Endometrial microvascular endothelial cells (primary cell): ENCODE measurements around the gene ACKR1. TPM values are rescaled to one million over a fixed set of nuclear protein-coding genes. Genes with fewer than 3 reads are reported as not detected.

Experiments used
- in situ Hi-C: cut with HindIII; loops from 2 replicates; pipeline ENCODE4 v1.10.0; 2017; ENCODE audit warnings: low sequenced_read_pairs, low pct_unique_long_range_greater_than_20kb; ENCODE audit errors: inconsistent ontology term
- total RNA-seq: library from RNA; depleted of rRNA; stranded (reverse); fragments of >200 nt; gene quantifications from one replicate; pipeline ENCODE4 v1.2.3, GENCODE V29; 2015; ENCODE audit errors: inconsistent ontology term

The ACKR1 gene
- total RNA-seq, 1 donor from 2014 or later = not detected

DNA sequence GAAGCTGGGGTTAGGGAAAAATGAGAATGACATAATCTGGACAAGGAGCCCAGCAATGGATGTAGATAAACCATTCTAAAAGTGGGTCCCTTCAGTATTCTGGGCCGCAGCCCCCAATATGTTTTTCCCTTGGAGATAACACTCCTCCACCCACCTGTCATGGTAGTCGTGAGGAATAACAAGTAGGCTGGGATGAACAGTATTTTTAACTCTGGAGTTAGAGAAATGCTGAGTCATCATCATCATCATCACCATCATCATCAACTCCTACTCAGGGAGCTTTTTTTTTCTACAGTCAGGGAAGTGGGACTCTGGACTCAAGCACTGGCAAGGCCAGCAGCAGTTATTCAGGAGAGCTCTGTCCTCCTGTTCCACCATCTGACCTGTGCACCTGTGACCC lies 20.5 kb upstream of the ACKR1 start:
- in situ Hi-C loops = loop anchor here (25.0 kb wide), 1 partner anchor 703 kb away; no protein-coding TSS in a partner anchor

DNA sequence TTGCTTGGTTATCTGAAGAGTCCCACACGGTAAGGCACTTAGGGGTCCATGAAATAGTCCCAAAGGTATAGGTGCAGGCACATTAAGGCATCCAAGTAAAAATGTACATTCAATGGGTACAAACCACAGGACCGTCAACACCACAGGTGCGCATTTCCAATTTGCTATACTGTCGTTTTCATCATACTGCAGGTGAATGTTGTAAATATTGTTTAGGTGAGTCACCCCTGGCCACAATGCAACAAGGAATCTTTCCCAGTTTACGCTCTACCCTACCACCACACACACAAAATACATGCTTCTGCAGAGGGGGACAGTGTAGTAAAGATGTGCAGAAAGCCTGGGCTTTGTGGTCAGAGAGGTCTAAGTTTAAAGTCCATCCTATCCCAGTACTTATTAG lies 19.6 kb upstream of the ACKR1 start:
- in situ Hi-C loops = loop anchor here (25.0 kb wide), 1 partner anchor 702 kb away; no protein-coding TSS in a partner anchor

DNA sequence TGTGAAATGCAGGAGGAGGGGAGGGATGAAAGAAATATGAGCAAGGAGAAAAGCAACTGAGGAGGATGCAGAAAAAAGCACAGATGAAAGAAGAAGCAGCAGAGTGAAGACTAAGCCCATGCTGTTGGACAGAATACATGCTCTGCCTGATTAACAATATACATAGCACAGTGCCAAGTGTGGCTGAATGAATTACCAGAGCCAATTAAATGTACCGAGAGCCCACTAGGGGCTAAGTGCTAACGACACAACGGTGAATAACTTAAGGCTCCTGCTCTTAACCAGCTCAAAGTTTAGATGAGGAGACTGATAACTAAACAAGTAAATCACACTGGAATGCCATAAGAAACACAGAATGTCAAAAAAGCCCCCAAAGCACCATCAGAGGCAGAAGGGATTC lies 17.6 kb upstream of the ACKR1 start:
- in situ Hi-C loops = loop anchor here (25.0 kb wide), 1 partner anchor 700 kb away; no protein-coding TSS in a partner anchor

DNA sequence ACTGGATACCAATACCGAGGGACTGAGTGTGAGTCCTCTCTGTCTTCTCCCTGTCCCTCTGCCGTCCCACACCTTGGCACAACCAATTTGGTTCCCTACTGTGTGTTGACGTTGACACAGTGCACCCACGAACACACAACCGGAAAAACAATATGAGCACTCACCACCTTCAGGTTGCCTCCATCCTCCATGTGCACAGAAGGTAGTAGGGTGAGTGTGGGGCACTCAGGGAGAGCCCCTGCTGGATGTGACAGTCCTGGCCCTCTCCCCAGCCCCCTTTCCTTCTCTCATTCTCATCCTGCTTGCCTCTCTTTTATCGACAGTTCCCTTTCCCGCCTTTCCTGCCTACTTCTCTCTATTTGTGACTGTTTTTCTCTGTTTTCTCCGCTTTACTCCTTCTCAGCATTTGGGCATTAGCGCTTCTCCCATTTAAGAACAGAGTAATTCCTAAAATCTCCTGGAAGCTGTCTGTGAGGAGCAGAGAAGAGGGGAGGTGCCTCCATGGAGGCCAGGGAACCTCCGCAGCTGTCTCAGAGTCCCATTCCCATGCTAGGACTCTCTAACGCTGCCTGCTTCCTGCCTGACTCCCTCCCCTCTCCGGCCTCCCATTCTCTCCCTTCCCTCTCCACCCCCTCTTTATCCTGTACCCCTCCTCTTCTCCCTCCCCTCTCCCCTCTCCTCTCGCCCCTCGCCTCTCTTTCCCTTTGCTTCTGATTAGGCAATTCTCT lies 16.9 kb upstream of the ACKR1 start:
- in situ Hi-C loops = loop anchor here (25.0 kb wide), 1 partner anchor 699 kb away; no protein-coding TSS in a partner anchor

DNA sequence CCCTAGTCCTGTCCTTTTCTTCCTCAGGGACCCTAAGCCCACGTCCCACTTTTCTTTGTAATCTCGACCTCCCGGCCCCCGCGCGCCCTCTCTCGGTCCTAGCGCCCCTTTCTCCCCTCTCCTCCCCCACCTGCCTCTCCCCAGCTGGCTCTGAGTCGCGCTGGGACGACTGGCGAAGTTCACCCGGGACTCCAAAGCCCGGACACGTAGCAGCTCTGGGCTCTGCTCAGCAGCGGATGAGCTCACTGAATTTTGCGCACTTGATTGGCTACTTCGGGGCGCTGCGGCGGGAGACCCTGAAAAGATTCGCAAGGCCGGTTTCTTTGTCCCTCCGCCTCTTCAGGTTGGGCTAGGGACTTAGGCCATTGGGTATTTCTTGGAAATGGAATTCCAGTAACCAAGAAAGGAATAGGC lies 16.3 kb upstream of the ACKR1 start:
- in situ Hi-C loops = loop anchor here (25.0 kb wide), 1 partner anchor 699 kb away; no protein-coding TSS in a partner anchor

DNA sequence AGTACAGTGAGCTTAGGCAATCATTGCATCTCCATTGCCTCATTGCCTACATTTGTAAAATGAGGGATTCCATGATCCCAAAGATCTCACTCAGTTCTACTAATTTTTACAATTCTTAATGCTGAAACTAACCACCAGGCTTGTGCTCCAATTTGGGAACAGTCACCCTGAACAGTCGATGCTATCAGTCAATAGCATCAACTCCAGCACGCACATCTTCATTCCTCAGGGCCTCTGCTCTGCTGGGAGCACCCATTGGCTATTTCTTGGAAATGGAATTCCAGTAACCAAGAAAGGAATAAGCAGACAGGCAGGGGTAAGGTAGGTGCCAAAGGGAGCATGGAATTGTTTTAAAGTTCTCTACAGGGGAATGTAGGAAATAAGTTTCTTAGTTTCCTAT lies 14.2 kb upstream of the ACKR1 start:
- in situ Hi-C loops = loop anchor here (25.0 kb wide), 1 partner anchor 697 kb away; no protein-coding TSS in a partner anchor

DNA sequence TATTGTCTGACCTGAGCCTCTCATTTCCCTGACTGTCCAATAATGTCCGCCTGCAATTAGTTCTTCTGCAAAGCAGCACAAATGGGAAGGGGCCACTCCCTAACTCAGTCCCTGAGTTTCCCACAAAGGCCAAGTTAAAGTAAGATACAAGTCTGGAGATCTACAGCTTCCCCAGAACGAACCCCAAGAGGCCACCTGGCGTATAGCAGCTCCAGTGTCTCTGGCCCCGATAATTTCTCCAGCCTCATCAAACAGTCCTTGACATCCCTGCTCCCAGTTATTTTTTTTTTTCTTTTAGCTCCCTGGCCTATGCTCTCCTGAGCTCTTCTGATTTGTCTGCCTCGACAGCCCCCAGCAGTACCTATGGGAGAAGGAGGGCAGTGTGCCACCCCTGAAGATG lies 8.1 kb upstream of the ACKR1 start:
- in situ Hi-C loops = loop anchor here (25.0 kb wide), 1 partner anchor 691 kb away; no protein-coding TSS in a partner anchor

DNA sequence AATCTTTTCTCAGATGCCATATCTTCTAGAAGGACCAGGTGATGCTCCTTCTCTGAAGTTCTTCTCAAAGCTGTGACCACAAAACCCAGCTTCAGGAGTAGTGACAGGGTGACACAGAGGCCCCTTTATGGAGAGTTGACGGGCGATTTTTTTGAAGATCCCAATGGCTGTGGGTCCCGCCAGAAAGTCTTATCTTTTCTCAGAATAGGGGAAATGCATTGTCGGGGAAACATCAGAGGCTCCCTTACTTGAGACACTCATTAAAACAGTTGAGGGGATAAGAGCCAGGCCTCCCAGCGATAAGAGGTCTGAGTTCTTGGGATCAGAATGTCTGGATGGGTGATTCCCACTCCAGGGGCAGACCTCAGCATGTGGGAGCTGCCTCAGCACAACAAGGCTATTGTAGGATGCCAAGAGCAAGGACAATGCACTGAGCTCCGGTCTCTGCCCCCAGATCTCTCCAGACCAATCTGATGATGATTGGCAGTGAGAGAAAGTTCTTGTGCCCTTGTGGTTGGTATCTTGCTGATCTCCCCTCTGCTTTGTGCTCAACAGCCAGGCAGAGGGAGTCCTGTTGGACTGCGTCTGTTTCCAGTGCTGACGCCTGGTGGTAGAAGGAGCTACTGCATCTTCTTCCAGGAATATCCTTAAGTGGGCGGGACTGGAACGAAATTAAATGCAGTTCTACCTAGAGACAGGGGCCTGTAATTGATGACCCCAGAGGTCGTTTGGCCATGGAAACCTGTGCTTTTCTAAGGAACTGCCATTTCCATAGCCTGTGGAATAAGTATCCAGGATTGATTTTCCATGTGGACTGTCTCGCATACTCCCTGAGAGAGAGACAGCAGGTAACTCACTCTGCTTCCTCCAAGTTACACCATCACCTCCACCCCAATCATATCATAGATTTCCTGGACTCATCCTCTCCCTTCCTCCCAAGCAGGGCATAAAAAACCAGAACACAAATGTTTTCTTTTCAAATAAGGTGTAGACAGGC lies 6.8 kb upstream of the ACKR1 start:
- in situ Hi-C loops = loop anchor here (25.0 kb wide), 1 partner anchor 689 kb away; no protein-coding TSS in a partner anchor

DNA sequence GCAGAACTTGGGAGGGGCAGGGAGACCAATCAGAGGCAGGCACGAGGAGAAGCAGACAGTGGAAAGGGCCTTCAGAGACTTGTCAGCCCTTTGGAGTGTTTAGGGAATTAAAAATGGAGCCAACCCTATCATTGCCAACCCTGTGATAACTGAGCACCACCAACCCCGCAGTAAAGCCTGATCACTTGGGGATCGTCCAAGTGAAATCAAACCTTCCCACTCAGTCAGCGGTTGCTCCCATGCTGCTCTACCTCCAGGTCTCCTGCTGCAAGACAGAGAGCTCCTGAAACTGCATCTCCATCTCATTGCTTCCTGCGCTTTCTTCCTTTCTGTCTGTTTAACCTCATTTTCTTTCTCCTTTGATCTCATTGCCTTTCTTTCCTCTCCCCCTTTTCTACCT lies 4.8 kb upstream of the ACKR1 start:
- in situ Hi-C loops = loop anchor here (25.0 kb wide), 1 partner anchor 687 kb away; no protein-coding TSS in a partner anchor

DNA sequence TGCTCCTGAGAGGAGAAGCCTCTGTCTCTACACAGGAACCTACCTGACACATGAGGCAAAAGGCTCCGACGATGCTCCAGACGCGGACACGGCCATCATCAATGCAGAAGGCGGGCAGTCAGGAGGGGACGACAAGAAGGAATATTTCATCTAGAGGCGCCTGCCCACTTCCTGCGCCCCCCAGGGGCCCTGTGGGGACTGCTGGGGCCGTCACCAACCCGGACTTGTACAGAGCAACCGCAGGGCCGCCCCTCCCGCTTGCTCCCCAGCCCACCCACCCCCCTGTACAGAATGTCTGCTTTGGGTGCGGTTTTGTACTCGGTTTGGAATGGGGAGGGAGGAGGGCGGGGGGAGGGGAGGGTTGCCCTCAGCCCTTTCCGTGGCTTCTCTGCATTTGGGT lies 3.9 kb upstream of the ACKR1 start:
- in situ Hi-C loops = no loop called here

DNA sequence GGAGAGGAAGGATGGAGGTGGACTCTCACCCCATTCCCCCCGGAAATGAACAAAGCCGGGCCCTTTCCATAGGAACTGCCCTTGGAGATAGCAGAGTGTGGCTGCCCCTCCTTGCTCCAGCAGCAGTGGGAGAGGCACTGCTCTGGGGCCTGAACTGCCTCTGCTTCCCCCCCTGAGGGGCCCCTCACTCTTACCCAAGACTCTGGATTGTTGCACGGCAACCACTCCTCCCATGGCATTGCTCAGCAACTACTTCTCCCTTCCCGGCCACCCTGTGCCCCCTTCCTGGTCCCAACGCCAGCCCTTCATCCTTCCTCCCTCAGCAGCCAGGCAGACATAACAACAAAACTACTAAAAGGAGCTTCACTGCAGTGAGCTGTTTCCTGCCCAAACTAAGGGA lies 3.0 kb upstream of the ACKR1 start:
- in situ Hi-C loops = no loop called here

DNA sequence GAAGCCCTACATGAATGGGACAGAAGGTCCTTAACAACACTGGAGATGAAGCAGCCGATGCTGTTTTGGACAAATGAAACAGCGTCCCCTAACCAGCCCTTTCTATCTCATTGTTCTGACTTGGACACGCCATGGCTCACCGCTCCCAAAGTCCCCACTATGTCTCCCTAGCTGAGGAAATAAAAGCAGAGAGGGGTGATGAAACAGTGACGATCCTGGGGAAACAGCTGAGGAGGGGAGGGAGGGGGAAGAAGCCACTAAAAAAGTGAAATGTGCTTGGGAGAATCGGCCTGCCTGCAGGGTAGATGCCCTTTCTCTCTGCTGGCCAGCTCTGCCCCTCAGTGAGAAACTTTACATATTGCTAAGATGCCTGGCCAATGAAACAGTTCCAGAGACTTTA lies 1.1 kb upstream of the ACKR1 start:
- in situ Hi-C loops = no loop called here

DNA sequence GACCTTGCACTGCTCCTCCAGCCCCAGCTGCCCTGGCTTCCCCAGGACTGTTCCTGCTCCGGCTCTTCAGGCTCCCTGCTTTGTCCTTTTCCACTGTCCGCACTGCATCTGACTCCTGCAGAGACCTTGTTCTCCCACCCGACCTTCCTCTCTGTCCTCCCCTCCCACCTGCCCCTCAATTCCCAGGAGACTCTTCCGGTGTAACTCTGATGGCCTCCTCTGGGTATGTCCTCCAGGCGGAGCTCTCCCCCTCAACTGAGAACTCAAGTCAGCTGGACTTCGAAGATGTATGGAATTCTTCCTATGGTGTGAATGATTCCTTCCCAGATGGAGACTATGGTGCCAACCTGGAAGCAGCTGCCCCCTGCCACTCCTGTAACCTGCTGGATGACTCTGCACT lies 550 bp downstream of the ACKR1 start:
- in situ Hi-C loops = no loop called here

DNA sequence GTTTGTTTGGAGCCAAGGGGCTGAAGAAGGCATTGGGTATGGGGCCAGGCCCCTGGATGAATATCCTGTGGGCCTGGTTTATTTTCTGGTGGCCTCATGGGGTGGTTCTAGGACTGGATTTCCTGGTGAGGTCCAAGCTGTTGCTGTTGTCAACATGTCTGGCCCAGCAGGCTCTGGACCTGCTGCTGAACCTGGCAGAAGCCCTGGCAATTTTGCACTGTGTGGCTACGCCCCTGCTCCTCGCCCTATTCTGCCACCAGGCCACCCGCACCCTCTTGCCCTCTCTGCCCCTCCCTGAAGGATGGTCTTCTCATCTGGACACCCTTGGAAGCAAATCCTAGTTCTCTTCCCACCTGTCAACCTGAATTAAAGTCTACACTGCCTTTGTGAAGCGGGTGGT lies 1.4 kb downstream of the ACKR1 start:
- in situ Hi-C loops = no loop called here

DNA sequence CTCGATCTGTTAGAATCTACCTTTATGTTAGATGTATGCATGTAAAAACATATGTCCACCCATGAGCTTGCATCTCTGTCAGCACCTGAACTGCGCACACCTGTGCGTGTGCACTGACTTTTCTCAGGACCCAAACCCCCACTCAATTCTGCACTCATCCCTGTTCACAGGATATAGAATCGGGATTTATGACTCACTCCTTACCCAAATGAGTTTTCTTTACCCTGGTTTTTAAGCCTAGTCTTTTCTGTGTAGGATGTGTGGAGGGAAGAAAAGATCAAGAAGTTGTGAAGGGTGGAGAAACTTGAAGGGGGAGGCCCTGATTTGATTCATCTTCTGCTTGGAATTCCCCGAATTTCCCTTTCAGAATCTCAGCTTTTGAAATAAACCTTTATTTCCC lies 2.4 kb downstream of the ACKR1 start:
- in situ Hi-C loops = no loop called here

DNA sequence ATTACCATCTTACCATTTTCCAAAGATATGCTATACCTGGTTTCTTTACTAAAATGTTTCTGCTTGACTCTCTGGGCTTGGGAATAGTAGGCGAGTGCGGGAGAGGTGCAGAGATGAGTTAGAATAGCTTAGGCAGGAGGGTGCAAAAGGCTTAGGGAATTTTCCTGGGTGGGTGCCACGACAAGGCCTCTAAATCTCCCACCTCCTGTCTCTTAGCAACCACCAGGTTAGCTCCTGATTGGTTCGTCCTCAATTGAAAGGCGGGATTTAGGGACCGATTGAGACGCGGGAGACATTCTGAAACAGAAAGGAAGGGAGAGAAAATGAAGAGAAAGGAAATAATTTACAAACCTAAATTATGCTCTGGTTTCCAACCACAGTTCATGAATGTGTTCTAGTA lies 3.1 kb downstream of the ACKR1 start:
- in situ Hi-C loops = no loop called here

DNA sequence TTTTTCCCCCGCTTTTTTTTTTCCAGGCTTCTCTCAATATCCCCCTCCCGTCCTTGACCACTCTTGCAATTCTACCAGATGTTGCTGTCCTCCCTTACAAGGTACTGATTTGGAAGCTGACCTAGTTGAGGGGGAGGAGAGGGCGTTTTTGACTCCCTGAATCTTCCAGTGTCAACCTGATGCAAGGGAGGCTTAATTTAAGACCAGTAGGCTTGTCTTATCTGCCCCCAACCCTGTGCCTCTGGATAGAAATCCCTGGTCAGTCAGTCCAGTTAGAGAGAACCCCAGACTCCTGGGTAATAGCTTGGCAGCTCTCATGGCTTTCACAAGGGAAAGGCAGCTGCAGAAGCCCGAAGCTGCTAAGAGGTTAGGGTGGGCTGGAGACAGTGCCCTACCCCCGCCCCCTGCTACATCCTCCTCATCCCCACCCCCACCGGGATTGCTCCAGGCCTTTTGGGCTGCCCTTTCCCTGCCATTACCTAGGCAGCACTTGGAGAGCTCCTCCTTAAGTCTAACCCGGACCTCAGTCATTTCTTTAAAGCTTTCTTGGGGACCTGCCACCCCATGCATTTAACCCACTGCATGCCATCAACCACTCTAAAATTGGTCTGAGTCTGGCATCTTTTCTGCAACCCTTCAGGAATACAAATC lies 3.6 kb downstream of the ACKR1 start:
- in situ Hi-C loops = no loop called here

DNA sequence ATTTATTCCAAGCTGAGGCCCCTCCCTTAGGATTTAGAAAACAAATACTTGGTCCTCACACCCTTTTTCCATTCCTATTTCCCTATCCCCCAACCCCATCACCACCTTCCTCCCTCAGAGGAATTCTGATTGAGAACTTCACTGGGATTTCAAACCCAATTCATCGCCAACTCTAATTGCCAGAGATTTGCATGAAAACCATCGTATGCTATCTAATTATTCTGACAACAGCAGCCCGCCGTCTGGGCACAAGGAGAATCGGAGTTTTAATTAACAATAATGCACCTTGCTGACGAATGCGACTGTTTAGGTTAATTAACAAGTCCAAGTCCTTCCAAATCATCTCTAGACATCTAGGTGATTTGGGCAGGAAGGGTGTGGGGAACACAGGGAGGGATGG lies 4.4 kb downstream of the ACKR1 start:
- in situ Hi-C loops = no loop called here
